ENCODE measurements around the gene GSG1L.
A peak's percentile ranks its signal among the peaks of the same experiment; 100 is the strongest.

- TF ChIP-seq CTCF (IDR thresholded peaks at IDR 0.05; ENCODE audit: low read depth, low read length) (peak; percentile 10), POLR2A (IDR thresholded peaks at IDR 0.05; ENCODE audit: extremely low read depth, insufficient read length) (no peak), MAX (IDR thresholded peaks at IDR 0.05; ENCODE audit: low read depth, low read length) (no peak)
Measured at GRCh38 chr16:27920391-27920891, 143.1 kb downstream of the GSG1L start.

Data from NB4 (cell line).